HG02970 (cell line): Measurements from ENCODE around the gene DEFB132.

Source experiments
- ATAC-seq: cut with Tn5 transposase; IDR thresholded peaks from one replicate; pipeline ENCODE4 v1.9.1; 2021; ENCODE audit warnings: mild to moderate bottlenecking, moderate library complexity, moderate number of reproducible peaks; ENCODE audit not compliant: unreplicated experiment, low FRiP score

DEFB132 gene

GRCh38 chr20:295804-296203 lies 38.3 kb downstream of the DEFB132 start:
- ATAC-seq: no peak

- ATAC-seq: peak; percentile 83
Measured at GRCh38 chr20:297098-297924, 39.8 kb downstream of the DEFB132 start, which contains the start of gene ZCCHC3. TSS of gene ZCCHC3 (plus strand) at chr20:297570. CDS start at chr20:297587, 17 bp downstream.

DNA sequence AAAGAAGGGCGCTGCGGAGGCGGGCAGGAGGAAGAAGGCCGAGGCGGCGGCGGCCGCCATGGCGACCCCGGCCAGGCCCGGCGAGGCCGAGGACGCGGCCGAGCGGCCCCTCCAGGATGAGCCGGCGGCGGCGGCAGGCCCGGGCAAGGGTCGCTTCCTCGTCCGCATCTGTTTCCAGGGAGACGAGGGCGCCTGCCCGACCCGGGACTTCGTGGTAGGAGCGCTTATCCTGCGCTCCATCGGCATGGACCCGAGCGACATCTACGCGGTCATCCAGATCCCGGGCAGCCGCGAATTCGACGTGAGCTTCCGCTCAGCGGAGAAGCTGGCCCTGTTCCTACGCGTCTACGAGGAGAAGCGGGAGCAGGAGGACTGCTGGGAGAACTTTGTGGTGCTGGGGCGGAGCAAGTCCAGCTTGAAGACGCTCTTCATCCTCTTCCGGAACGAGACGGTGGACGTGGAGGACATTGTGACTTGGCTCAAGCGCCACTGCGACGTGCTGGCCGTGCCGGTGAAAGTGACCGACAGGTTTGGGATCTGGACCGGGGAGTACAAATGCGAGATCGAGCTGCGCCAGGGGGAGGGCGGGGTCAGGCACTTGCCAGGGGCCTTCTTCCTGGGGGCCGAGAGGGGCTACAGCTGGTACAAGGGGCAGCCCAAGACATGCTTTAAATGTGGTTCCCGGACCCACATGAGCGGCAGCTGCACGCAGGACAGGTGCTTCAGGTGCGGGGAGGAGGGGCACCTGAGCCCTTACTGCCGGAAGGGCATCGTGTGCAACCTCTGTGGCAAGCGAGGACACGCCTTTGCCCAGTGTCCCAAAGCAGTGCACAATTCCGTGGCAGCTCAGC lies 40.6 kb downstream of the DEFB132 start:
- ATAC-seq: peak; percentile 16

DNA sequence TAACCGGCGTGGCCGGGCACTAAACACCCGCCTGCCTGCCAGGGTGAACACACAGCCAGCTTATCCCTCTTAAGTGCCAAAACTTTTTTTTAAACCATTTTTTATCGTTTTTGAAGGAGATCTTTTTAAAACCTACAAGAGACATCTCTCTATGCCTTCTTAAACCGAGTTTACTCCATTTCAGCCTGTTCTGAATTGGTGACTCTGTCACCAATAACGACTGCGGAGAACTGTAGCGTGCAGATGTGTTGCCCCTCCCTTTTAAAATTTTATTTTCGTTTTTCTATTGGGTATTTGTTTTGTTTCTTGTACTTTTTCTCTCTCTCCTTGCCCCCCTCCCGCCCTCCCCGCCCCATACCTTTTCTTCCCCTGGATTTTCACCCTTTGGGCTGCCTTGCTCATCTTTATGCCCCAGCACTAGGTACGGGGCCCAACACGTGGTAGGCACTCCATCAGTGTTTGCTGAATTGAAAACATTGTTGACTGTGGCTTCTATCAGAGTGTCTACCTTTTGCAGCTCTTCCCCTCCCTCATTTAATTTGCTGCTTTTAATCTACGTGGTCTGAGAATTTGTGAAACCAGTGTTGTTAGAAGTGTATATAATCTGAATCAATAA lies 41.4 kb downstream of the DEFB132 start:
- no peak for ATAC-seq

DNA sequence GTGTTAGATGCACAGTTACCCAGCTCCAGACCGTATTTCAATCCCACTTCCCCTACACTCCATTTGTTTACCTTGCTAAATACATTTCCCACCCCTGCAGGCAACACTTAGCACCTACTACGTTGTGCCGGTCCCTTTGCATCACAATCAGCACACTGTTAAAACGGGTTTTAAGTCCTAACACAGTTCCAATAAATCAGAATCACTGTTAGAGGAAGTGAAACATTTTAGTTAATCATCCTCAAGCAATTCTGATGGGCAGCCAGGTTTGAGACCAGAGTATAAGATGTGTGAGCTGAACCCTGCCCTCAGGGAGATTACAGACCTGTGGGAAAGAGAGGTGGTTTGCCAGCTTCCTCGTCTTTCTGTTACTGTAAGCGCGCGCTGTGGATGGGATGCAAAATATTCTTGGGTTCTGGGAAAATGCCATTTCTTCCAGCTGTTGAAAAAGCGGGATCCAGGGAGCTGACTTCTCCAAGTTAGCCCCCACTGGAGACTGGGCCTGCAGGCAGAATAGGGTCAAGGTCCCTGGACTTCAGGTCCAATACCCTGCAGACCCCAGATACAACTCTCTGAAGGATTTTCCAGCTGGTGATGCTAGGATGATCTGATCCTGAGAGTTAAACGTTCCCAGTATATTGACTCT lies 42.9 kb downstream of the DEFB132 start:
- no peak for ATAC-seq

DNA sequence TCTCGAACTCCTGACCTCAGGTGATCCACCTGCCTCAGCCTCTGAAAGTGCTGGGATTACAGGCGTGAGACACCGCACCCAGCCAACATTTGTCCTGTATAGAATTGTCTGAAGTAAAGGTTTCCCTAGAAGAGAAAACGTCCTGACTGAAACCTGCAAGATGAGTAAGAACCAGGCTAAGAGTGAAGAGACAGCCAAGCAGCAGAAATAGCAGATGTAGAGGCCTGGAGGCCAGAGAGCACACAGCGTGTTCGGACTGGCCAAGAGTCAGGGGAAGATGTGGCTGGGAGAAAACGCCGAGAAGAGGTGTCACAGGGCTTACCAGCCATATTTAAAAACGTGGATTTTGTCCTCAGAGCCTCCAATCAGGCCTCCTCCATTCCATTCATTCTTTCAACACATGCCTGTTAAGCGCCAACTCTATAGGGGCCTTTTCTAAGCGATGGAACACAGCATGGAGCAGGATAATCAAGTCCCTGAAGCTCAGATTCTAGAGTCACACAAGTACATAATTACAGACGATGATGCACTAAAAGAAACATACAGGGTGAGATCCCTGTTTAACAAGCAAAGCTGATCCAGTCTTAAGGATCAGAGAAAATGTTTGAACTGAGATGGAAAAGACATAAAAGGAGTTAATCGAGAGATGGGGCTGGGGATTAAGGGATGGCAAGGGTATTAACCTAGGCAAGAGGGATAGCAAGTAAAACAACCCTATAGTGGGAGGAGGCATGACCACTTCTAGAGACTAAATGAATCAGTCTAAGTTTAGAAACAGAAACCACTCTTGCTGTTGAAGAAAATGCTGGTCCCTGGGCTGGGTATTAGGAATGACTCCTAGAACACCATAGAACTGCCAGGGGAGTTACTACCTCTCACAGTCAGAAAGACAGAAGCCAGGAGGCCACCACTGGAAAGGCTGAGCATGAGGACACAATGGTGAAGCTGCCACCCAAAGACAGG lies 44.6 kb downstream of the DEFB132 start:
- no peak for ATAC-seq

- ATAC-seq: no peak
Measured at GRCh38 chr20:305745-306144, 48.2 kb downstream of the DEFB132 start.

GRCh38 chr20:308427-309038 lies 51.0 kb downstream of the DEFB132 start:
- ATAC-seq: no peak

GRCh38 chr20:309306-309840 lies 51.8 kb downstream of the DEFB132 start:
- no peak for ATAC-seq

GRCh38 chr20:309841-310644 lies 52.5 kb downstream of the DEFB132 start:
- peak; percentile 77 for ATAC-seq

DNA sequence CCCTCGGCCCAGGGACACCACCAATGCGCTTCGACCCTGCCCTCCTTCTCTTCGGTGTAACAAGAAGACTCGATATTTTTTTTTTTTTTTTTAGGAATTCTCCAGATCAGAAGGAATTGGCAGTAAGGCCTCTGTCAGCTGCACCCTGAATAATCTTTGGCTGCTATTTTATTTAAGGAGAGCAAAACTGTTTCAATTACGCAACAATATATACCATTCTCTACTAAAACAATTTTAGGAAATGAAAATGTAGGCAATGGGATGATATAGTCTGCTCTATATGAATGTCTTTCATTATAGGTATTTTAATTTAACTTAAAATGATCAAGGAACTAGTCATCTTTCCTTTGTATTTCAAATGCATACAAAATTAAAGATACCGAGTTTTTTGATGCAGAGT lies 53.1 kb downstream of the DEFB132 start:
- no peak for ATAC-seq
